Dermis microvascular lymphatic vessel endothelial cell (primary cell): ENCODE data around the gene DNAAF1. TPM values are rescaled to one million over a fixed set of nuclear protein-coding genes. Genes with fewer than 3 reads are reported as not detected.

Experiments
- DNase-seq, 2 donors: peaks; one replicate each; pipeline versions ENCODE4 v3.0.0 to v3.0.0-alpha.2; 2010; ENCODE audit warnings: low read depth in 2 of 2
- total RNA-seq: library from RNA; depleted of rRNA; stranded (reverse); fragments of >200 nt; gene quantifications from 2 replicates; pipeline ENCODE4 v1.2.1, GENCODE V29; 2014

Gene DNAAF1
- total RNA-seq, 1 donor from 2014 or later, result under 0.01 TPM

DNA sequence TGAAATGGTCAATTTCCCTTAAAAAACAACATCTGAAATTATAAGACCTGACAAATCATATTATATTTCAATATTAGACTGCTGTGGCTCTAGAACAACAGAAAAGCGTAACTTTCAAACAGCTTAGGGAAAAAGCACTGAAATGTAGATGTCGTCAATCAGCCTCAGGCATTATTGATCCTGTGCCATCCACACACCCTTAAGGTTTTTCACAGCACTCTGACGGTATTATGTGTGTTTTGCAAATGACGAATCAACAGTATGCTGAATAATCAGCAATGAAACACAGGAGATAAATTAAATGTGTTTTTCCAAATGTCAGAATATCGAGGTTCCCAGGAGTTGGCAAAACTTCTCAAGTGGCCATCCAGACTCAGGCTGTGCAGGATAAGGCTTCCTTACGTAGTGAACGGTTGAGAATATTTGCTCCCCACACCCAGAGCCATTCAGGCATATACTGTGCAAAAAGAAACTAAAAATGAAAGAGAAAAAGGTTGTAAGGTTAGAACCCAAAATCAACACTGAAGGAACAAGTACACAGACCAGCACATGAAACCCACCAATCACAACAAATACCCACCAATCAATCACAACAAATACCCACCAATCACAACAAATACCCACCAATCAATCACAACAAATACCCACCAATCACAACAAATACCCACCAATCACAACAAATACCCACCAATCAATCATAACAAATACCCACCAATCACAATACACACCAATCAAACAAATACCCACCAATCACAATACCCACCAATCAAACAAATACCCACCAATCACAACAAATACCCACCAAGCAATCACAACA, 20.6 kb upstream of the DNAAF1 start:
- DNase-seq, result no peak

DNA sequence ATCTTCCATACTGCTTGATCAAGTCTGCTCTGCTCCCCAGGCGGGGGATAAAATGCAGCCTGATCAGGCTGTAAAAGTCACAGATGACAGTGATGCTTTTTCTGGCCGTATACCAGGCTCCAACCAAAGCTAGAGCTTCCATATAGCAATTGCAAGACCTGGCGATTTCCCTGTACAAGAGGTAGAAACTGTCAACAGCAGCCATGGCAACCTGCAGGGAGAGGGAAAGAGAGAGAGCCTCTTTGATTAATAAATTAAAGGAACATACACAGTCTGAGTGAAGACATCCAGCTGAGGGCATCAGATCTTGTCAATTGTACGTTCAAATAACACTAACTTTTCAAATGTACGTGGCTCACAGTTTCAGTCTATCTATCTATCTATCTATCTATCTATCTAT, 14.0 kb upstream of the DNAAF1 start:
- DNase-seq, result no peak

DNA sequence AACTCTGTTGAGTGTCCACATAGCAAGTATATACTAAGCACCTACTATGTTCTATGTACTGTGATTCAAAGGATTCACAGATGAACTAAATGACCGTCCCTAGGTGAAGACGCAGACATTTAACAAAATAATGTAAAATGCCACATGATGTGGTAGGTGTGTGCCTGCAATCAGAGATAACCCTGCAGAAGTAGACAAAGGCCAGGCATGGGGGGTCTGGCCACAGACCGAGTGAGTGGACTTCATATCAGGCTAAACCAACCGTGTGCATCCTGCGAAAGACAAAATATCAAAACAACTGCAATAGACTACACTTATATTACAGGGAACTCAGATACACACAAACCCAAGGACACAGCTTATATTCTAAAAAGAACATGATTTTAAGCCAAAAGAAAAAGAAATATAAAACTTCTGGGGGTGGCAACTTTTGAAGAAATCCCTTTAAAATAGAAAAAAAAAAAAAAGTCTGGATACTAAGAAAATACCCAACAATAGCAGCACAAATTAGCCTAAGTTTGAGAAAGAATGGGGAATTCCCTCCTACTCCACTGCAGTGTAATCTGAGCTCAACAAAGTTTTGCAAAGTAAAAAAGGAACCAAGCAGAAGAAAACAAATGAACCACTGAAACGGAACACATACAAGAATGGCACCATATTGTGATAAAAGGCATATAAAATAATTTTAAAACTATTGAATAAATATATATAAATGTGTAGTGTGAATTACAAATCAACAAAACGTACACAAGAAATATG, 12.4 kb upstream of the DNAAF1 start:
- no peak for DNase-seq

DNA sequence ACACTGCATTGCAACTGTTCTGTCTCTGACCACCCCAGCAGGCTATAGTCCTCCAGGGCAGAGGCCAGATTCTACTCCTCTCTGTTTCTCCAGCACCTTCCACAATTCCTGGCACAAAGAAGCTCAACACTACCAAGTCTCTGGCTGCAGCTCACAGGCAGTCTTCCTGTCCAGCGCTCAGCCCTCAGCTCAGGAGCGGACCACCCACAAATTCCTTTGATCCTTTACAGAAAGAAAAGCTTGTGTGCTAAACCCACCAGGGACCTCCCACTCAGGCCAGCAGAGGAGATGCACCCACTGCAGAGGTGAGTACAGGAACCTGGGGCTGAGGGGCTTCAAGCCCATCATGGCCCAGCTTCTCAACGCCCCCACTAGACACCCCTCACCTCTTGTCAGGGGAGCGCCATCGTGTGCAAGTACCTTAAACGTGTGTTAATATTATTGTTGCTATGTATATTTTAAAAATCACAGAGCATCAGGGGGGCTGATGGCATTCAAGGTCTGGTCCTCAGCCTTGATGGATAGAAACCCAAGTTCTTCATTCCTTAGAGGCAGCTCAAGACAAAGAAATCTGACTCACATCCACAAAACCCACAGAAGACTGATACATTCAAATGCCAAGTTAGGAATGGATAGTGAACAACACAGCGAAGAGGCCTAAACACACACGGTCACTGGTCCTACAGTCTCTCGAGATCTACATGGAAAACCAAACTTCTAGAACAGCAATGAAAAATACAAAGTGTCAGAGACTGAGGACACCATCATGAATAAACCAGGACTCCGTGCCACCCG, 8.6 kb upstream of the DNAAF1 start:
- DNase-seq, result no peak

DNA sequence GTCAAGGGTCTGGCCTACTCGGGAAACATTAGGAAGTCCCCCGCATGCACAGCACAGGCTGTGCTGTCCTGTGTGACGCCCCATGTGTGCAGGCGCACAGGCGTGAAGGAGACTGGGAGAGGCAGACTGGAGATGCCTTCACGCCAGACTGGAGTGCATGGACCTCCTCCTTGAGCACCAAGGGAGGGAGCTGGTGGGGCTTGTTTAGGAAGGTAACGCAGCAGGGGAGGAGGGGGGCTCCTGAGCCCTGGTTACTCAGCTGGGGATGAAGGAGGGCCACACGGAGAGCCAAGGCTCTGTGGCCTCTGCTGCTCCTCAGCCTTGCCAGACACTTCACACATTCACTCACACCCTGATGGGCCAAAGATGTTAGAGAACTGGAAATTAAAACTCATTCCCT, 7.8 kb upstream of the DNAAF1 start:
- DNase-seq, result no peak

DNA sequence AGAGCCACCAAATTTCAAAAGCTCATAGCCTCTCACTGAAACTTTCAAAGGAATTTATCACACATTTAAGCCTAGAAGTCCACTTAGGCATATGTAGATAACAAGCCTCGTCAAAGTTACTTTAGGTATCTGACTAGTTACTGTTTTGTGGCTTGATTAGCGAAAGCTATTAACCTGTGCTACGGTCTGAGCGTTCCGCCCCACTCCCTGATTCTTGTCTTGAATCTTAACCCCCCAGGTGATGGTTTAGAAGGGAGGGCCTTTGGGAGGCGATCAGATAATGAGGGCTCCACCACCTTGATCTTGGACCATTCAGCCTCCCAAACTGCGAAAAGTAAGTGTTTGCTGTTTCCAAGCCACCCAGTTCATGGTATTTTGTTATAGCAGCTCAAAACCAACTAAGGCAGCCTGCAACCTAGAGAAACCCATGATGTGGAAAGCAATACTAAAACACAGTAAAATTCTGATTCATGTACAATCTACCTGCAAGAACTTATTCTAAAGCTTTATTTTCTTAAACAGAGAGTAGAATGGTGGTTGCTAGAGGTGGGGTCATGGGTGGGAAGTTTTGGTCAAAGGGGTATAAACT, 7.2 kb upstream of the DNAAF1 start:
- DNase-seq, result no peak

DNA sequence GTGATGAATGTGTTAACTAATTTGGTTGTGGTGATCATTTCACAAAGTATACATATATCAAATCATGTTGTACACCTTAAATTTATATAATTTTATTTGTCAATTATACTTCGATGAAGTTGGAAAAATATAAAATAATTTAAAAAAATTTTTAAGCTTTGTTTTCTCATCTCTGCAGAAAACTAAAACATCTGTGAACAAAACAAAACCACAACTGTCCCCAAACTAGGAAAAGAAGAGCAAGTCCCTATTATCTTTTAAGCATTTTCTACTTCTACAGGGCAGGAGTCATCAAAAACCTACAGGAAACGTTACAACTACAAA, 6.6 kb upstream of the DNAAF1 start:
- no peak for DNase-seq

DNA sequence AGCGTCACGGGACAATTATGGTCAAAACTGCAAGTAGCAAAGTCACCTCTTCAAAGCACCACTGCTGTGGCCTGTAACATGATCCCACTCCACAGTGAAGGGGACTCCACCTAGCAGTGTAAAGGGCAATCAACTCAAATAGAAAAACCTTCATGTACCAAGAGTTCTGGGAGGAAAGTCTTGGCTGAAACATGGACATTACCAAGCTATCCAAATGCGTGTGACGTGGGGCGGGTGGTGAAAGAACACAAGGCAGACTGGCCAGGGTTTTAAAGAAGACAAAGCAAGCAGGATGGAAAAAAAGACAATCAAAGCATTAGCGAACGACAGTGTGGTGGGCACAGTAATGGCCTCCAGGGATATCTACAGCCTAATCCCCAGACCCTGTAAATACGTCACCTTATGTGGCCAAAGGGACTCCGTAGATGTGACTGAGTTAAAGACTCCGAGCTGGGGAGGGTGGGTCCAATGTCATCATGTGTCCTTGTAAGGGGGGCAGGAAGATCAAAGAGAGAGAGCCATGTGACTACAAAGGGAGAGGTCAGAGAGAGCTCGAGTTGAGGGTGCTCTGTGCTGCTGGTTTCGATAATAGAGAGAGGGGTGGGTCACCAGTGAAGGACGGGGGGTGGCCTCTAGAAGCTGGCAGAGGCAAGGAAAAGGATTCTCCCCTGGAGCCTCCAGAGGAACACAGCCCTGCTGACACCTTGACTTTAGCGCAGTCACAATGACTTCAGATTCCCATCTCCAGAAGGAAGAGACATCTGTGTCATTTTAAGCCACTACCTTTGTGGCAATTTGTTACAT, 6.1 kb upstream of the DNAAF1 start:
- peak; percentile 65 to 74 for DNase-seq

DNA sequence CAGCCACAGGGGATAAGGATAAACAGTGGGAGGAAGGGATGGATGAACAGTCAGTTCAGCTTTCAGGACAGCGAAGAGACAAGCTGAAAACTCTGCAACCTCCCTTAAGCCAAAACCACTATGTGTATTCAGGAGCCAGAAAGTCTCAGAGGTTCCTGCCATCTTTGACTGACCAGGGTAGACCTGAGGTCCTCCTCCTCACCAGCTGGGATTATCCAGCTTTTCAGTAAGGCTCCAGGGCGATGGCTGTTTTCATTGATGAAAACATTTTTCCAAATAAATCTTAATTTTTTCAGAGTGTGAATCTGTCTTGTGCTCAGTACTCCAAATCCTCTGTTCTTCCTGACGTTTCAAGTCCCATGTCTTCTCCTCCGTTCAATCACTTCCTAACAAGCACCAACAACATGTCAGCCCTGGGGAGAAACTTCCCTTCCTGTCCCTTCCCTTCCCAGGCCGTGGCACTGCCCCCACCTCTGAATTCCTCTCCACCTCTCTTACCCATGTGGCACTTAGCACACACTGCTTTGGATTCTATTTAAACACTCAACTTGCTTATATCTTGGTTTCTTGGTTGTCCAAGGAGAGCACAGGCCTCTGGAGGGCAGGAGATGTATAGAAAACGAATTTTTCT, 5.4 kb upstream of the DNAAF1 start:
- no peak for DNase-seq

DNA sequence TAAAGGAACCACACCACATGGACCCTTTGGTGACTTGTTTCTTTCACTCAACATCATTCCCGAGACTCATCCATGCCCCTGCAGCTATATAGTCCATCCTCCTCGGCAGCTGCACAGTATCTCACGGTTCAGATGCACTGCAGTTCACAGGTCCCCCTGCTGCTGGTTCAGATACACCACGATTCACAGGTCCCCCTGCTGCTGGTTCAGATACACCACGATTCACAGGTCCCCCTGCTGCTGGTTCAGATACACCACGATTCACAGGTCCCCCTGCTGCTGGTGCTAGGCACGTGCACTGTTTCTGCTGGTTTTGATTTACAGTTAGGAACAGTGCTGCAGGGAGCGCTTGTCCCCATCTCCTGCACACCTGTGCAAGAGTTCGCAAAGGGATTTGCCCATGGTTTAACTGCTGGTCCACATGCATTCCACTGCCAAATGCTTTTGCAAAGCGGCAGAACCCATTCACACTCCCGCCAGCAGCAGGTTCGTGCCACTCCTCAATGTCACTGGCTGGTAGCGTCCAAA, 3.9 kb upstream of the DNAAF1 start:
- no peak for DNase-seq

DNA sequence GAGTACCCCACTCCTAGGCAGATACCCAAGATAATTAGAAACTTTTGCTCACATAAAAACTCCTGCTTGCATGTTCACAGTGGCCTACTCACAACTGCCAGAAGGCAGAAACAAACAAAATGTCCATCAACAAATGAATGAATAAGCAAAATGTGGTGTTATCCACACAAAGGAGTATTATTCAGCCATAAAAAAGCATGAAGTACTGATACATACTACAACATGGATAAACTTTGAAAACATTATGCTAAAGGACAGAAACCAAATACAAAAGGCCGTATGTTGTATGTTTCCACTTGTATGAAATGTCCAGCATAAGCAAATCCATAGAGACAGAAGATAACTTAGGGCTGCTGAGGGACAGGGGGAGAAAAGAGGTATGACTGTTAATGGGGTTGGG, 2.0 kb upstream of the DNAAF1 start:
- no peak for DNase-seq

DNA sequence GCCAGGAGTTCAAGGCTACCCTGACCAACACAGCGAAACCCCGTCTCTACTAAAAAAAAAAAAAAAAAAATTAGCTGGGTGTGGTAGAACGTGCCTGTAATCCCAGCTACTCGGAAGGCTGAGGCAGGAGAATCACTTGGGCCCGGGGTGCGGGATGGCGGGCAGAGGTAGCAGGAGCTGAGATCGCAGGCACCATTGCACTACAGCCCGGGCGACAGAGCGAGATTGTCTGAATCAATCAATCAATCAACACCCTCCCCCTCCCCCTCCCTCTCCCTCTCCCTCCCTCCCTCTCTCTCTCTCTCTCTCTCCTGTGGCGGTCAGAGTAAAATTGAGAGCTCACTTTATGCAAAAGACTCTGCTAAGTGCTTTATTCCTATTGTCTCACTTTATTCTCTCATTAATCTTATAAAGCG, 1.3 kb upstream of the DNAAF1 start:
- DNase-seq, result peak; percentile 17 to 51

DNA sequence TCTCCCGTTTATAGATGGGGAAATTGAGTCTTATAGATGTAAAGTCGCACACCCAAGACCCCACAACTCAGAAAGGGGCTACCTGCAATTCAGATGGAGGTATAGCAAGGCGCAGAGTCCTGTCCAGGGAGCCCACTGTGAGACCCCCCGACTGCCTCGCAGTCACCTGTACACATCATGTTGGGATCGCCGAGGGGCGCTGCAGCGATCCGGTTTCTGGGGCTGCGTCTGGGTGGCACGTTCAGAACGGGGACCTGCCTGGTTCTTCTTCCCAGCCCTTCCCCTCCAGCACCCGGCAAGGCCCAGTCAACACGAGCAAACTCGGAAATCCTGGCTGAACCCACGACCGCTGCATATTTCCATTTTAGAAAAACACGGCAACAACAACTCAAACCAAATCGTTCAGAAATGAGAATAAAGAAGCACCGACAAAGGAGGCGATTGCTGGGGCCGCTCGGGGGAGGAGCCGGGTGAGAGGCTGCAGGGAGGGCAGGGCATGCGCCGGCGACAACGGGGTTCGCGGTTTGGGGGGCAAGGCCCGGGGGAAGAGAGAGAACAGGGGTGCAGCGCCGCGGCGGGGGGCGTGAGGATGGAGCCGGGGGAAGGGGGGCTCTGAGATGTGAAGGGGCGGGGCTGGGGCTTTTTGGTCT, 774 bp upstream of the DNAAF1 start:
- DNase-seq, result peak in 1 of 2 donors; percentile 47

DNA sequence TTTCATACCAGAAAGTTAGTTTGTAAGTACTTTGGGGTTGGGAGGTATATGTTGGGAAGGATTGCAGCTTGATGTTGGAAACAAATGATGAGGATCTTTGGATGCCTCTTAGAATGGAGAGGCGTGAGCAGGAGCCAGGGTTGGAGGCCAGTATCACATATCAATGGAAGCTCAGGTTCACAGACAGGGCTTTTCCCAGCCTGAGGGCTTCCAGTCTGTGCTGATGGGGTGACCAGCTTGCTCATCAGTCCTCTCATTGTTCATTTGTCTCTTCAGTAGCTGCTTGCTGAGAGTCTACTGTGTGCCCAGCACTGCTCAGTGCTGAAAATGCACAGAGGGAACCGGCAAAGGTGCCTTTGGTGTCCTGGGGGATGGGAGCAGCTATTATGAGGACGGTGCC, 5.8 kb downstream of the DNAAF1 start:
- DNase-seq, result no peak

DNA sequence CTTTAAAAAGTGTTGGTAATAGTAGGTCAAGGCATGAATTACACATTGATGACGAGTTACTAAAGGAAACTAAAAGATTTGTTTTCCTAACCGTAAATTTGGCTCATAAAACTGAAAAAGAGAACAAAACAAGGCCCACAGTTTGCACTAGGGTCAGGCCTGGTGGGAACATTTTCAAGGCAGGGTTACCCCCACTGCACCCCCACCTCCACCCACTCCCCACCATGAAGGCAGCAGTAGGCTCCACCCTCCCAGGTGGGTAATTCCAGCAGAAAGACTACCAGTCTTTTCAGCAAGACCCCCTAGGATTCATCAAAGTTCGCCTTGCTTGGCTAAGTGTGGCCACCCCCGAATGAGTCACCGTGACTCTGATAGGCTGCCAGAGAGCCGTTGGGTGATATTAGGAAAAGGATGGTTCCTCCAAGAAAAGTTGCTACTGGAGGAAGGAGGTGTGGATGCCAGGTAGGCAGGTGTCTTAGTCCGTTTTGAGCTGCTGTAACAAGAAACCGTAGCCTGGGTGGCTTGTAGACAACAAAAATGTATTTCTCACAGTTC, 8.6 kb downstream of the DNAAF1 start:
- DNase-seq, result no peak

DNA sequence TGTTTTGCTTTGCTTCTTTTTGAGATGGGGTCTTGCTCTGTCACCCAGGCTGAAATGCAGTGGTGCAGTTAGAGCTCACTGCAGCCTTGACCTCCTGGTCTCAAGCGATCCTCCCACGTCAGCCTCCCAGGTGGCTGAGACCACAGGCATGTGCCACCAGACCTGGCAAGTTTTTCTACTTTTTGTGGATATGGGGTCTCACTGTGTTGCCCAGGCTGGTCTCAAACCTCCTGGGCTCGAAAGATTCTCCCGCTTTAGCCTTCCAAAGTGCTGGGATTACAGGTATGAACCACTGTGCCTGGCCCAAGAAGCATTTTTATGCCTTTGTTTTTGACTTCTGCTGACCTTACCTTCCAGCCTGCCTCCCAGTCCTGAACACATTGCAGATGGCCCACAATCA, 10.1 kb downstream of the DNAAF1 start:
- DNase-seq, result no peak

DNA sequence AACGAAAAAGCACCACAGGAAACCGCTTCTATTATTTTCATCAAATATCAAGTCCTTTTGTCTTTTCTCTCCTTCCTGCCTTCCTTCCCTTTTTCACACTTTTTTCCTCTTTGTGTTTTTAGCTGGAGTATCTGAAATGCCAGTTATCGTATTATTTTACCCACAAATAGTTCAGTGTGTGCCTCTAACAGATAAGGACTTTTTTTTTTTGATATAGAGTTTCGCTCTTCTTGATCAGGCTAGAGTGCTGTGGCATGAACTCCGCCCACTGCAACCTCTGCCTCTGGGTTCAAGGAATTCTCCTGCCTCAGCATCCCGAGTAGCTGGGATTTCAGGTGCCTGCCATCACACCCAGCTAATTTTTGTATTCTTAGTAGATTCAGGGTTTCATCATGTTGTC, 10.7 kb downstream of the DNAAF1 start:
- DNase-seq, result no peak

DNA sequence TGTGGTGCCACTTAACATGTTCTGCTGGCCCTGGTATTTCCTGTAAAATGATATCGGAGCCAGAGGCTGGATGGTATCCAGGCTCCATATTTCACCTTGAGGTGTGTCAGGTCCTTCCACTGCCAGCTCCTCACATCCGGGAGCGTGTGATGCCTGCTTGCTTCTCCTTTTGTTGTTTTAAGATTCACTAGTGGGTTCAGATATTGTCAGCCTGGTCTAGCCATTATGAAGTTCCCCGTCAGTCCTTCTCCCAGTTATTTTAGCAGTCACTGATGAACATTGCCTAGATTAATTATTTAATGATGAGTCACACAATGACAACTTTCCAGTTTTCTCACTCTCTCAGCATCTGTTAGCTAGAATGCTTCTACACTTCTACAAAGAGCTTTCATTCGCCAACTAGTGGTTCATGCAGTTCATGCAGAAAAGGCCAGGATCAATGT, 11.3 kb downstream of the DNAAF1 start:
- DNase-seq, result no peak

DNA sequence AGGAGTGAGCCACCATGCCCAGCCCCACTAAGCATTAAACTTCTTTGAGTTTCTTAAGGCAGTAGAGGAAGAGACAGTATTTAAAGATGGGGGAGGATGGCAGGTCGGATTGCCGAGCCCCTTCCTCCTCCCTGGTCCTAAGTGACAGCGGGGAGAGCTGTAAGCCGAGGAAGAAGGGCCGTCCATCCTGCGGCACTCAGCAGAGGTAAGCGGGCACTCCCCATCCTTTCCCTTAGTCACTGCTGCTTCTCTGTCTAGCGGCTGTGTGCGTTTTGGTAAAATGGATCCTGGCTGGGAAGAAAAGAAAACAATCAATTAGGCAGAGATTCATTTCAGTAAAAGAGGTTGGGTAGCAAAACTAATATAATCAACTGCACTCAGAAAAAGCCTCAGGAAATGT, 13.9 kb downstream of the DNAAF1 start:
- no peak for DNase-seq

DNA sequence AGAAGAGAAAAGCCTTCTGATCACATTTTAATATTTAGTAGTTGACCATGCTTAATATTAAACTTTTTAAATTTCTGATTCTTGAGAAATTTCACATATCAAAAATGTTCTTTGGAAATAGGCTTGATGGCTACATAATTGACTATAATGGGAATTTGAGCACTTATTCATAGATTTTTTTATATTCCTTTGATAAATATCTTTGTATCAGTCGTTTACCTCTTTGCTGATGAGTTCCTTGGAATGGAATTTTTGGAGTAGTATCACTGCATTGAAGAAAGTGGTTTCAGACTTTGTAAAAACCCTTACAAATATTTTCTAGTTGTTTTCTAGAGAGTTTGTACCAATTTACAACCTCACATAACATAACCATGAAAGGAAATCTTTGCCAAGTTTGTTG, 14.7 kb downstream of the DNAAF1 start:
- no peak for DNase-seq
